Spinal cord (tissue), 10 donors: Measurements from ENCODE around the gene ANKRD1. TPM values are rescaled to one million over a fixed set of nuclear protein-coding genes. Genes with fewer than 3 reads are reported as not detected.
"Not testable (repeated sequence)": the region's sequence is repeated elsewhere in the genome, so short reads cannot be mapped to it uniquely, and the experiment has no call there.

Experiments
- DNase-seq, 6 donors: peaks; one replicate each; pipeline versions ENCODE4 v3.0.0 to v3.0.0-alpha.2; 2013 to 2015; ENCODE audit warnings: low spot score in 6 of 6, low read depth in 4 of 6
- H3K27ac ChIP-seq: one replicate; pipeline ENCODE4 v1.5.1; 2013; ENCODE audit warnings: low read depth, low read length, control low read depth
- H3K27me3 ChIP-seq: one replicate; pipeline ENCODE4 v1.6.1; 2013; ENCODE audit warnings: low read length; ENCODE audit not compliant: control insufficient read depth, insufficient read depth
- H3K36me3 ChIP-seq: one replicate; pipeline ENCODE4 v1.6.1; 2013; ENCODE audit warnings: low read length; ENCODE audit not compliant: control insufficient read depth, insufficient read depth
- H3K4me1 ChIP-seq: one replicate; pipeline ENCODE4 v1.6.1; 2013; ENCODE audit warnings: low read length; ENCODE audit not compliant: control insufficient read depth, insufficient read depth
- H3K4me3 ChIP-seq: one replicate; pipeline ENCODE4 v1.5.1; 2013; ENCODE audit warnings: low read depth, low read length, control low read depth
- H3K9me3 ChIP-seq: one replicate; pipeline ENCODE4 v1.6.1; 2013; ENCODE audit warnings: low read length; ENCODE audit not compliant: control insufficient read depth, insufficient read depth
- WGBS: methylation state at CpG from one replicate; pipeline ENCODE4 v1.1.5; 2013; ENCODE audit warnings: missing lambda C conversion rate; ENCODE audit not compliant: insufficient coverage; 5-methylcytosine and 5-hydroxymethylcytosine counted together
- polyA plus RNA-seq, 2 donors: library from polyadenylated mRNA; unstranded; fragments of 120-200 nt; gene quantifications; one replicate each; pipeline ENCODE4 v1.2.1, GENCODE V29; 2013; ENCODE audit not compliant: insufficient read length in 2 of 2
- total RNA-seq, 2 donors: library from RNA; depleted of rRNA in 1 of 2; stranded (reverse); fragments of 120-200 nt in 1 of 2; fragments of >200 nt in 1 of 2; gene quantifications; one replicate each; pipeline versions ENCODE4 v1.2.3 to v1.2.4, GENCODE V29; 2013 to 2014
- donor health status: healthy.

The ANKRD1 gene
- total and polyA plus RNA-seq, 4 donors: 0.17 to 0.47 (median 0.21) TPM; not detected in 1

GRCh38 chr10:90960355-90960814 is 39.5 kb upstream of the ANKRD1 start:
- no peaks in the 10 kb centered on the region for H3K4me1 ChIP-seq
- H3K9me3 ChIP-seq: no peaks in the 10 kb centered on the region
- H3K27ac ChIP-seq: no peak overlapping the region
- H3K4me3 ChIP-seq: no peak overlapping the region
- H3K36me3 ChIP-seq: no peaks in the 10 kb centered on the region
- DNase-seq: no peak
- no peaks in the 10 kb centered on the region for H3K27me3 ChIP-seq

DNA sequence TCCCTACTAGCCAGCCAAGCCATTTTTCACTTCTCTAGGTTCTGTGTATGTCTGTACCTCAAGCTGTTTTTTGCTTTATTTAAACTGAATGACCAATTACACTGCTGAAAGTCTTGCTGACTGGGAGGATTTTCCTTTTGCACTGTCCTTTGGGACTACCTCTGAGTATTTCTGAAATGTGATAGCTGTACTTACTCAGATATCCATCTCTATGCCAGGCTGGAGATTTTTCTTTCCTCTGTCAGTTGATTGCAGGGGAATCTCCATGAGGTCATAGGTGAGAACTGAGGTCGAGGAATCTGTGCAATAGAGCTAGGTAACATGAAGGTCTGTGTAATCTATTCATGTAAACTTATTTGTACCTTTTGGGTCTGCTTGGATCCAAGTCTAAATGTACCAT is 38.9 kb upstream of the ANKRD1 start:
- WGBS: no CpG with 5 or more reads among the region's 1 CpG
- no peak overlapping the region for H3K27ac ChIP-seq

GRCh38 chr10:90958781-90959180 is 37.9 kb upstream of the ANKRD1 start:
- no peaks in the 10 kb centered on the region for H3K9me3 ChIP-seq
- 100% methylated on average over 1 of the region's 6 CpGs for WGBS
- H3K4me3 ChIP-seq: no peak overlapping the region
- H3K27me3 ChIP-seq: no peaks in the 10 kb centered on the region
- no peak overlapping the region for H3K27ac ChIP-seq
- no peaks in the 10 kb centered on the region for H3K36me3 ChIP-seq
- H3K4me1 ChIP-seq: no peaks in the 10 kb centered on the region
- no peak for DNase-seq

More for the DNA sequence above, 38.9 kb upstream of the ANKRD1 start:
- H3K9me3 ChIP-seq: no peaks in the 10 kb centered on the region
- H3K4me1 ChIP-seq: no peaks in the 10 kb centered on the region
- DNase-seq: no peak
- no peaks in the 10 kb centered on the region for H3K36me3 ChIP-seq
- no peaks in the 10 kb centered on the region for H3K27me3 ChIP-seq
- H3K4me3 ChIP-seq: no peak overlapping the region

DNA sequence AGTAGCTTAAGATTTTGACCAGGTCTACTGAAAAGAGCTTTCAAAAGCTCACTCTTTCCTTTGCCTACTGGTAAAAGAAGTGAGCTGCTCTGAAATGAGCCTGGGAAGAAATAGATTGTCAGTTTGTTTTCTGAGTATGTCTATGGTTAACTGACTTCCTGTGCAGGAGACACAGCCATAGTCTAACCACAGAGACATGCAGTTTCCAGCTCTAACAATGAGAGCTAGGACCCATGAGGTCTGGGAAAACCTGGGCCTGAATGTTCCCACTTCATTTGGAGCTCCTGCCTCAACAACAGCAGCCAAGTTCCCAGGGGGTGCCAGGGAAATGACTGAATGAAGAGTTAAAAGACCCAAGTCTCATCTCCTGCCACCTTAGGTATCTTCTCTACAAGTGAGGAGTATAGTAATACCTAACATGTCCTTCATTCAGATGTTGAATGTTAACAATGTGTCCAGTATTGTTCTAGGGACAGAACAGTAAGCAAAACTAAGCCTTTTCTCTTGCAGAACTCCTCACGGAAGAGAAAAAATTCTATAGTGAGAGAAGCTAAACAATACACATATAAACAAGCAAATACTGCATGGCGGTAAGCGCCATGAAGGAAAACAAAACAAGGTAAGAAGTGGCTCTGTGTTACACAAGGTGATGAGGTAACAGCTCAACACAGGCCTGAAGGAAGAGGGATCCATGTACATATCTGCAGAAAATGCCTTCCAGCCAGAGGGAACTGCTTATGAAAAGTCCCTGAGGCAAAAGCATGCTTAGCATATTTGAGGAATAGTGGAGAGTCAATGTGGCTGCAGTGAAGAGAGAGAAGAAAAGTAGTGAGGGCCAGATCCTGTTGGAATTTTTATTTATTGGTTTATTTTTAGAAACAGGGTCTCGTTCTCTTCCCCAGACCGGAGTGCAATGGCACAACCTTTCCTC is 26.4 kb upstream of the ANKRD1 start:
- Histone ChIP-seq H3K4me3 (no peak overlapping the region), H3K4me1 (no peaks in the 10 kb centered on the region), H3K27me3 (no peaks in the 10 kb centered on the region), H3K9me3 (no peaks in the 10 kb centered on the region), H3K36me3 (no peaks in the 10 kb centered on the region), H3K27ac (no peak overlapping the region)
- 100% methylated on average over 2 of the region's 5 CpGs for WGBS
- DNase-seq: no peak

GRCh38 chr10:90945491-90946070 is 24.7 kb upstream of the ANKRD1 start:
- Histone ChIP-seq H3K27me3 (no peaks in the 10 kb centered on the region), H3K36me3 (no peaks in the 10 kb centered on the region), H3K9me3 (no peaks in the 10 kb centered on the region), H3K27ac (no peak overlapping the region), H3K4me3 (no peak overlapping the region), H3K4me1 (no peaks in the 10 kb centered on the region)
- 65% methylated on average over 2 of the region's 4 CpGs for WGBS
- peak in 1 of 6 donors; percentile 29 for DNase-seq

DNA sequence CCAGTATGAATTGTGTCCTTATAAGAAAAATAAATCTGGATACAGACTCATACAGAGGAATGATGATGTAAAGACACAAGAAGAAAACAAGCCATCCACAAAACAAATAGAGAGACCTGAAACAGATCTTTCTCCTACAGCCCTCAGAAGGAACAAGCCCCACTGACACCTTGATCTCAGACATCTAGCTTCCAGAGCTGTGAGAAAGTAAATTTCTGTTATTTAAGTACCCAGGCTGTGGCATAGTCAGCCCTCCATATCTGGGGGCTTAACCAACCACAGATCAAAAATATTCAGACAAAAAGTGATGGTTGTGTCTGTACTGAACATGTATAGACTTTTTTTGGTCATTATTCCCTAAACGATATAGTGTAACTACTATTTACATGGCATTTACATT is 23.9 kb upstream of the ANKRD1 start:
- Histone ChIP-seq H3K4me1 (no peaks in the 10 kb centered on the region), H3K27me3 (no peaks in the 10 kb centered on the region), H3K36me3 (no peaks in the 10 kb centered on the region), H3K4me3 (no peak overlapping the region), H3K27ac (no peak overlapping the region), H3K9me3 (no peaks in the 10 kb centered on the region)
- DNase-seq: no peak
- no CpG with 5 or more reads among the region's 1 CpG for WGBS

GRCh38 chr10:90942980-90943379 is 22.1 kb upstream of the ANKRD1 start:
- not testable (repeated sequence) for H3K27ac ChIP-seq, H3K9me3 ChIP-seq, DNase-seq, H3K4me3 ChIP-seq, H3K36me3 ChIP-seq, H3K27me3 ChIP-seq, H3K4me1 ChIP-seq
- WGBS: no CpG with 5 or more reads among the region's 3 CpGs

DNA sequence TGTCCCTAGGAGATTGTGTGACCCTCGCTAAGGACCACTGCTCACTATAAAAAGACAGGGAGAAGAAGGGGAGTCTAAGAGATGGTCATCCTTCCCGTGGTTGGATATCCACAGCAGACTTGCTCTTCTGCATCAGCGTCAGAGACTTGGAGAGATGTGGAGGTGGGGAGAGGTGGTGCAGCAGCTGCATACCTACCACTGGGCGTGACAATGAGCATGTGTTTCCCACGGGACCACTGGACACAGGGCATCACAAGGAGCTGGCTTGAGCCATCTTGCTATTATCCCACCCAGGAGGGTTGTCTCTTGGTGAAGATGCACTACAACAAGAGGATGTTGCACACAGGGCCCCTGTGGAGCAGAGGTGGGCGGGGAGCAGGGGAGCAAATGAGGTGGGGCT is 18.8 kb upstream of the ANKRD1 start:
- peaks cover 3% of the 10 kb centered on the region for H3K4me1 ChIP-seq
- H3K36me3 ChIP-seq: no peaks in the 10 kb centered on the region
- WGBS: 89% methylated on average over 6 of the region's 6 CpGs
- no peak for DNase-seq
- no peaks in the 10 kb centered on the region for H3K27me3 ChIP-seq
- no peak overlapping the region for H3K27ac ChIP-seq
- H3K4me3 ChIP-seq: no peak overlapping the region
- H3K9me3 ChIP-seq: no peaks in the 10 kb centered on the region

DNA sequence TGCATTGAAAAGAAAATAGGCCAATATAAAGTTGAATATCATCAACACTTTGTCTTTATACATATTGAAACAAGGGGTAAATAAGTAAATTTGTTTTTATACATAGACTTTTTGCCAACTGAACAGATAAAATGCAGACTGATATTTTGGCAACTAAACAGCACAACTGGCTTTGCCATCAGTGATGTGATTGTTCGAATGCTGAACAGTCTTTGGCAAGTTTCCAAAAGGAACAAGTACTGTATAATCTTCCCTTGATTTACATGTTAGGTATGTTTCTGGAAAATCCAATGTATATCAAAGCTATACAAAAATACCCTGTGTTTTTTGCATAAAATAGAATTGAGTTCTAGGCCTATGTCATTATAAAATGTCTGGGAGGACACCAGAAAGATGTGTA is 18.2 kb upstream of the ANKRD1 start:
- Histone ChIP-seq H3K4me1 (peaks cover 3% of the 10 kb centered on the region), H3K9me3 (no peaks in the 10 kb centered on the region), H3K27me3 (no peaks in the 10 kb centered on the region), H3K4me3 (no peak overlapping the region), H3K36me3 (no peaks in the 10 kb centered on the region), H3K27ac (no peak overlapping the region)
- no CpG with 5 or more reads among the region's 1 CpG for WGBS
- DNase-seq: peak in 1 of 6 donors; percentile 34
